Suprapubic skin (tissue), 4 donors: ENCODE data around the gene RD3L.

Experiments used
- CTCF ChIP-seq, 2 donors: fragments of 200-600 bp in 1 of 2; fragments of 450-650 bp in 1 of 2; sonication (generic) in 1 of 2; IDR thresholded peaks; one replicate each; pipeline ENCODE4 v1.5.1; 2016 to 2019; ENCODE audit warnings: antibody characterized with exemption in 2 of 2, mild to moderate bottlenecking in 1 of 2, moderate library complexity in 1 of 2
- EP300 ChIP-seq: sonication (generic); formaldehyde crosslinking; IDR thresholded peaks from one replicate; pipeline ENCODE4 v1.6.1; 2017; ENCODE audit warnings: antibody characterized with exemption
- POLR2A ChIP-seq, 2 donors: fragments of 450-650 bp; IDR thresholded peaks; one replicate each; pipeline ENCODE4 v1.6.1; 2017; ENCODE audit warnings: antibody characterized with exemption in 2 of 2, mild to moderate bottlenecking in 2 of 2, moderate library complexity in 2 of 2
- POLR2AphosphoS5 ChIP-seq, 3 donors: sonication (generic); formaldehyde crosslinking; IDR thresholded peaks; one replicate each; pipeline ENCODE4 v1.6.1; 2017; ENCODE audit warnings: antibody characterized with exemption in 3 of 3

GRCh38 chr14:103935102-103935501, 7.2 kb downstream of the RD3L start:
- TF ChIP-seq POLR2A (IDR thresholded peaks at IDR 0.05) = no peak
- no peak for TF ChIP-seq CTCF (IDR thresholded peaks at IDR 0.05)
- no peak for TF ChIP-seq EP300
- TF ChIP-seq POLR2AphosphoS5 (IDR thresholded peaks at IDR 0.05) = no peak
